ENCODE results near the gene SIRT3. TPM values are rescaled to one million over a fixed set of nuclear protein-coding genes. Genes with fewer than 3 reads are reported as not detected.

The SIRT3 gene
- total and polyA plus RNA-seq, 2 of the 13 experiments (the other 11 are each of a cell fraction or from before 2014, with no cell fraction given): 15.1 to 18.2 TPM

DNA sequence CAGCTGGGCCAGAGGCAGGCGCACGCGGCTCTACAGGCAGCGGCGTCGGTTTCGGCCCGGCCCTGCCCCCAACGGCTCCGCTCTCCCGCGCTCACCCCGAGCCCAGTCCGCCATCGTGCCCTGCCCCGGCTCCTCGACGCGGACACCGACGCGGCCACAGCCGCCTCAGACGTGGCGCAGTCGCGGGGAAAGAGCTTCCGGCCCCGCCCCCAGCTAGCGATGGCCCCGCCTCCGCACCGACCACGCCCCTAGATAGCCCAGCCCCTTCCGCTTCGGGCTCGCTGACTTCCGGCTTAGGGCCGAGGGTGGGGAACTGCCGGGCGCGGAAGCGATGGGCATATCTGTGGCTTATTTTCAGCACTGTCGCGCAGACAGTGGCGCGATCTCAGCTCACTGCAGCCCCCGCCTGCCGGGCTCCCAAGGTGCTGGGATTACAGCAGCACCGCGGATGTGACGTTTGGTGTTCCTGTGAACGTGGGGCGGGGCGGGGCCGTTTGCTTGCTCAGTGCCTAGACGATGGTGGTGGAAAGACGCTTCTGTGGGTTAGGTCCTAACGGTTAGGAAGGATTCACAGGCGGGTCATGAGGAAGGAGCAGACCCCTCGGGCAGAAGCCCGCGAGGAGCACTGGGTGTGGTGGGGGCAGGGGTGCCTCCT lies 28.8 kb downstream of the SIRT3 start, which contains the start of the genes BET1L and RIC8A (continued):
- peak; percentile 79 for TF ChIP-seq CBFB (CRISPR knock-in tag; IDR thresholded peaks at IDR 0.05)
- no peak for TF ChIP-seq NFE2 (CRISPR knock-in tag; IDR thresholded peaks at IDR 0.05)
- TF ChIP-seq THAP11 (CRISPR knock-in tag; IDR thresholded peaks at IDR 0.05): peak; percentile 91
- TF ChIP-seq ZNF713 (CRISPR knock-in tag; IDR thresholded peaks at IDR 0.05): no peak
- no peak; the same call in 1 of the 2 replicates for TF ChIP-seq ZNF703 (CRISPR knock-in tag; IDR thresholded peaks at IDR 0.05; ENCODE audit: borderline replicate concordance)
- no peak for TF ChIP-seq PCBP2 (optimal IDR thresholded peaks at IDR 0.05; ENCODE audit: low read depth, low read length, poor library complexity, severe bottlenecking)
- TF ChIP-seq, protein P1, sequence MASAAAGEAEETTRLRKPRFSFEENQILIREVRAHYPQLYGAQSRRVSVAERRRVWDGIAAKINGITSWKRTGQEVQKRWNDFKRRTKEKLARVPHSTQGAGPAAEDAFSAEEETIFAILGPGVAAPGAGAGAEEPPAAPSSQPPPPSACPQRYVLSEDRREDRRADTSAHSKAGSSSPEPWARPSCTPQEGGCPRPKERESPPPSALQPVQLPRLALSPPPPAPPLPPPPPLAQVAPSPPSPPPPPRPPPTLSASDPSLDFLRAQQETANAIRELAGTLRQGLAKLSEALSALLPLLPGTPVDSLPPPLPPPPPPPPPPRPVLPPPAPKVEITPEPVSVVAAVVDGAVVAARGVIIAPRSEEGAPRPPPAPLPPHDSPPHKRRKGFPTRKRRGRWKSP (CRISPR knock-in tag; IDR thresholded peaks at IDR 0.05): peak; percentile 67; the same call in 1 of the 2 replicates
- peak; percentile 39; the same call in 1 of the 2 replicates for TF ChIP-seq TMF1 (CRISPR knock-in tag; IDR thresholded peaks at IDR 0.05; ENCODE audit: low read depth)
- TF ChIP-seq RFXAP (CRISPR knock-in tag; IDR thresholded peaks at IDR 0.05; ENCODE audit: borderline replicate concordance): peak; percentile 57; the same call in 1 of the 2 replicates
- TF ChIP-seq NR3C1 (CRISPR knock-in tag; IDR thresholded peaks at IDR 0.05): no peak
- peak; percentile 92 for TF ChIP-seq ATF7-NPFF (CRISPR knock-in tag; IDR thresholded peaks at IDR 0.05; ENCODE audit: low read depth)
- TF ChIP-seq, protein P2, sequence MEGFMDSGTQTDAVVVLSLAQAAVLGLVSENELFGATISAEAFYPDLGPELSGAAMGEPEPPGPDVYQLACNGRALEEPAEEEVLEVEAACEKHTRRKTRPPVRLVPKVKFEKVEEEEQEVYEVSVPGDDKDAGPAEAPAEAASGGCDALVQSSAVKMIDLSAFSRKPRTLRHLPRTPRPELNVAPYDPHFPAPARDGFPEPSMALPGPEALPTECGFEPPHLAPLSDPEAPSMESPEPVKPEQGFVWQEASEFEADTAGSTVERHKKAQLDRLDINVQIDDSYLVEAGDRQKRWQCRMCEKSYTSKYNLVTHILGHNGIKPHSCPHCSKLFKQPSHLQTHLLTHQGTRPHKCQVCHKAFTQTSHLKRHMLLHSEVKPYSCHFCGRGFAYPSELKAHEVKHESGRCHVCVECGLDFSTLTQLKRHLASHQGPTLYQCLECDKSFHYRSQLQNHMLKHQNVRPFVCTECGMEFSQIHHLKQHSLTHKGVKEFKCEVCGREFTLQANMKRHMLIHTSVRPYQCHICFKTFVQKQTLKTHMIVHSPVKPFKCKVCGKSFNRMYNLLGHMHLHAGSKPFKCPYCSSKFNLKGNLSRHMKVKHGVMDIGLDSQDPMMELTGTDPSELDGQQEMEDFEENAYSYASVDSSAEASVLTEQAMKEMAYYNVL (CRISPR knock-in tag; IDR thresholded peaks at IDR 0.05; ENCODE audit: borderline replicate concordance): no peak; the same call in 1 of the 2 replicates
- TF ChIP-seq ZNF841 (CRISPR knock-in tag; IDR thresholded peaks at IDR 0.05; ENCODE audit: borderline replicate concordance): no peak
- no peak for TF ChIP-seq MAFG (CRISPR knock-in tag; IDR thresholded peaks at IDR 0.05)
- no peak for TF ChIP-seq ATF7 (IDR thresholded peaks at IDR 0.05)
- 0 out of 2 replicates have a peak, but pooled peaks have one; percentile 11 for TF ChIP-seq ATF7 (CRISPR knock-in tag; IDR thresholded peaks at IDR 0.05)
- TF ChIP-seq, protein P3, sequence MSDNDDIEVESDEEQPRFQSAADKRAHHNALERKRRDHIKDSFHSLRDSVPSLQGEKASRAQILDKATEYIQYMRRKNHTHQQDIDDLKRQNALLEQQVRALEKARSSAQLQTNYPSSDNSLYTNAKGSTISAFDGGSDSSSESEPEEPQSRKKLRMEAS (IDR thresholded peaks at IDR 0.05): peak; percentile 92
- no peak; the same call in 1 of the 2 replicates for TF ChIP-seq HMG20B (CRISPR knock-in tag; conservative IDR thresholded peaks at IDR 0.05)
- TF ChIP-seq MBNL3 (CRISPR knock-in tag; conservative IDR thresholded peaks at IDR 0.05): no peak
- 0 out of 2 replicates have a peak, but pooled peaks have one; percentile 70 for TF ChIP-seq NR1H2 (CRISPR knock-in tag; IDR thresholded peaks at IDR 0.05; ENCODE audit: borderline replicate concordance, low read depth)
- TF ChIP-seq ZNF772 (CRISPR knock-in tag; IDR thresholded peaks at IDR 0.05): peak; percentile 95
- TF ChIP-seq, protein P4, sequence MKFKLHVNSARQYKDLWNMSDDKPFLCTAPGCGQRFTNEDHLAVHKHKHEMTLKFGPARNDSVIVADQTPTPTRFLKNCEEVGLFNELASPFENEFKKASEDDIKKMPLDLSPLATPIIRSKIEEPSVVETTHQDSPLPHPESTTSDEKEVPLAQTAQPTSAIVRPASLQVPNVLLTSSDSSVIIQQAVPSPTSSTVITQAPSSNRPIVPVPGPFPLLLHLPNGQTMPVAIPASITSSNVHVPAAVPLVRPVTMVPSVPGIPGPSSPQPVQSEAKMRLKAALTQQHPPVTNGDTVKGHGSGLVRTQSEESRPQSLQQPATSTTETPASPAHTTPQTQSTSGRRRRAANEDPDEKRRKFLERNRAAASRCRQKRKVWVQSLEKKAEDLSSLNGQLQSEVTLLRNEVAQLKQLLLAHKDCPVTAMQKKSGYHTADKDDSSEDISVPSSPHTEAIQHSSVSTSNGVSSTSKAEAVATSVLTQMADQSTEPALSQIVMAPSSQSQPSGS (CRISPR knock-in tag; IDR thresholded peaks at IDR 0.05): peak; percentile 12; the same call in 1 of the 2 replicates
- peak; percentile 43; the same call in 1 of the 2 replicates for TF ChIP-seq PHF21A (CRISPR knock-in tag; IDR thresholded peaks at IDR 0.05)
- TF ChIP-seq, protein P5, sequence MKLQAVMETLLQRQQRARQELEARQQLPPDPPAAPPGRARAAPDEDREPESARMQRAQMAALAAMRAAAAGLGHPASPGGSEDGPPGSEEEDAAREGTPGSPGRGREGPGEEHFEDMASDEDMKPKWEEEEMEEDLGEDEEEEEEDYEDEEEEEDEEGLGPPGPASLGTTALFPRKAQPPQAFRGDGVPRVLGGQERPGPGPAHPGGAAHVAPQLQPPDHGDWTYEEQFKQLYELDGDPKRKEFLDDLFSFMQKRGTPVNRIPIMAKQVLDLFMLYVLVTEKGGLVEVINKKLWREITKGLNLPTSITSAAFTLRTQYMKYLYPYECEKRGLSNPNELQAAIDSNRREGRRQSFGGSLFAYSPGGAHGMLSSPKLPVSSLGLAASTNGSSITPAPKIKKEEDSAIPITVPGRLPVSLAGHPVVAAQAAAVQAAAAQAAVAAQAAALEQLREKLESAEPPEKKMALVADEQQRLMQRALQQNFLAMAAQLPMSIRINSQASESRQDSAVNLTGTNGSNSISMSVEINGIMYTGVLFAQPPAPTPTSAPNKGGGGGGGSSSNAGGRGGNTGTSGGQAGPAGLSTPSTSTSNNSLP (IDR thresholded peaks at IDR 0.05; ENCODE audit: low read depth, low read length): no peak
- 0 out of 2 replicates have a peak, but pooled peaks have one; percentile 69 for TF ChIP-seq GZF1 (CRISPR knock-in tag; IDR thresholded peaks at IDR 0.05)
